Spleen (tissue), 7 donors: Measurements from ENCODE around the gene RGPD6.
"Not testable (repeated sequence)": the region's sequence is repeated elsewhere in the genome, so short reads cannot be mapped to it uniquely, and the experiment has no call there.

Experiments
- POLR2A ChIP-seq, 3 donors: fragments of 450-650 bp; IDR thresholded peaks; one replicate each; pipeline ENCODE4 v1.5.1; 2017; ENCODE audit warnings: antibody characterized with exemption in 3 of 3, mild to moderate bottlenecking in 1 of 3
- POLR2AphosphoS5 ChIP-seq, 3 donors: sonication (generic); formaldehyde crosslinking; IDR thresholded peaks; one replicate each; pipeline ENCODE4 v1.5.1; 2017; ENCODE audit warnings: antibody characterized with exemption in 3 of 3
- TF ChIP-seq, protein P1 (sequence below), 11 experiments: fragments of 200-600 bp in 7 of 11; fragments of 450-650 bp in 4 of 11; sonication (generic) in 4 of 11; IDR thresholded peaks in 8 of 11; conservative IDR thresholded peaks in 3 of 11; 1 replicate in 7 of 11; 2 replicates in 4 of 11; pipeline versions ENCODE4 v1.4.0 to v1.8.0; 2016 to 2021; ENCODE audit warnings: antibody characterized with exemption in 11 of 11, inconsistent platforms in 4 of 11, mild to moderate bottlenecking in 1 of 11
- donor health status: DM: no; HTN: no; CAD: no; lungs with moderate emphysema.
- donor health status: DM: no; HTN: no; CAD: no.
- donor health status: DM: no; HTN: no; CAD: no.

GRCh38 chr2:110588520-110588919, 11.5 kb upstream of the RGPD6 start:
- TF ChIP-seq, protein P1, sequence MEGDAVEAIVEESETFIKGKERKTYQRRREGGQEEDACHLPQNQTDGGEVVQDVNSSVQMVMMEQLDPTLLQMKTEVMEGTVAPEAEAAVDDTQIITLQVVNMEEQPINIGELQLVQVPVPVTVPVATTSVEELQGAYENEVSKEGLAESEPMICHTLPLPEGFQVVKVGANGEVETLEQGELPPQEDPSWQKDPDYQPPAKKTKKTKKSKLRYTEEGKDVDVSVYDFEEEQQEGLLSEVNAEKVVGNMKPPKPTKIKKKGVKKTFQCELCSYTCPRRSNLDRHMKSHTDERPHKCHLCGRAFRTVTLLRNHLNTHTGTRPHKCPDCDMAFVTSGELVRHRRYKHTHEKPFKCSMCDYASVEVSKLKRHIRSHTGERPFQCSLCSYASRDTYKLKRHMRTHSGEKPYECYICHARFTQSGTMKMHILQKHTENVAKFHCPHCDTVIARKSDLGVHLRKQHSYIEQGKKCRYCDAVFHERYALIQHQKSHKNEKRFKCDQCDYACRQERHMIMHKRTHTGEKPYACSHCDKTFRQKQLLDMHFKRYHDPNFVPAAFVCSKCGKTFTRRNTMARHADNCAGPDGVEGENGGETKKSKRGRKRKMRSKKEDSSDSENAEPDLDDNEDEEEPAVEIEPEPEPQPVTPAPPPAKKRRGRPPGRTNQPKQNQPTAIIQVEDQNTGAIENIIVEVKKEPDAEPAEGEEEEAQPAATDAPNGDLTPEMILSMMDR (IDR thresholded peaks at IDR 0.05 in 8 of 11, conservative IDR thresholded peaks at IDR 0.05 in 3 of 11) = not testable (repeated sequence)
- not testable (repeated sequence) for TF ChIP-seq POLR2A, POLR2AphosphoS5 (IDR thresholded peaks at IDR 0.05)
